Colonic mucosa (tissue), 4 donors: ENCODE results near the gene ALDH4A1. TPM values are rescaled to one million over a fixed set of nuclear protein-coding genes. Genes with fewer than 3 reads are reported as not detected.

ENCODE experiments used
- DNase-seq: peaks from one replicate; pipeline ENCODE4 v3.0.0-alpha.2; 2020
- H3K27ac ChIP-seq: fragments of 200-600 bp; one replicate; pipeline ENCODE4 v1.8.0; 2021
- H3K27me3 ChIP-seq: fragments of 200-600 bp; one replicate; pipeline ENCODE4 v1.8.0; 2021
- H3K36me3 ChIP-seq: fragments of 200-600 bp; one replicate; pipeline ENCODE4 v1.8.0; 2021
- H3K4me1 ChIP-seq: fragments of 200-600 bp; one replicate; pipeline ENCODE4 v1.8.0; 2021; ENCODE audit warnings: mild to moderate bottlenecking
- H3K4me3 ChIP-seq: fragments of 200-600 bp; one replicate; pipeline ENCODE4 v1.8.0; 2021
- H3K9ac ChIP-seq, 2 donors: one replicate each; pipeline ENCODE4 v1.7.0; 2013; ENCODE audit warnings: control low read depth in 2 of 2, low read depth in 2 of 2, low read length in 2 of 2
- H3K9me3 ChIP-seq: fragments of 200-600 bp; one replicate; pipeline ENCODE4 v1.8.0; 2021
- CTCF ChIP-seq: fragments of 200-600 bp; IDR thresholded peaks from one replicate; pipeline ENCODE4 v1.8.0; 2022; ENCODE audit warnings: antibody characterized with exemption, mild to moderate bottlenecking
- intact Hi-C: fragments of 100-400 bp; cut with DNase I; formaldehyde crosslinking; loops from one replicate; pipeline ENCODE4 v1.14.1; 2022
- total RNA-seq, 2 donors: library from RNA; stranded (reverse); fragmentation: NEBNext Ultra II Directional in 1 of 2; extraction: Animal tissue kit (Norgen Biotek cat#: 25700) in 1 of 2; gene quantifications; one replicate each; pipeline ENCODE4 v1.2.1, GENCODE V29; 2021
- donor health status: healthy.
- donor health status: DM: no; HTN: no; CAD: no.
- donor health status: DM: no; HTN: no; CAD: no.

The ALDH4A1 gene
- total RNA-seq, 2 donors from 2014 or later: 7.9 to 13.0 TPM

GRCh38 chr1:18866846-18867245 is 35.5 kb downstream of the ALDH4A1 start:
- Histone ChIP-seq H3K4me3 (no peak overlapping the region), H3K36me3 (no peaks in the 10 kb centered on the region), H3K4me1 (no peaks in the 10 kb centered on the region), H3K9me3 (no peaks in the 10 kb centered on the region), H3K27ac (no peak overlapping the region), H3K27me3 (no peaks in the 10 kb centered on the region), H3K9ac (no peak overlapping the region)
- TF ChIP-seq CTCF: no peak
- DNase-seq: no peak
- intact Hi-C loops: no loop called here

GRCh38 chr1:18866314-18866713 is 36.0 kb downstream of the ALDH4A1 start:
- Histone ChIP-seq H3K4me1 (no peaks in the 10 kb centered on the region), H3K4me3 (no peak overlapping the region), H3K36me3 (no peaks in the 10 kb centered on the region), H3K9ac (no peak overlapping the region), H3K27ac (no peak overlapping the region), H3K27me3 (no peaks in the 10 kb centered on the region), H3K9me3 (no peaks in the 10 kb centered on the region)
- DNase-seq: no peak
- TF ChIP-seq CTCF: no peak
- intact Hi-C loops: no loop called here

- Histone ChIP-seq H3K4me3 (no peak overlapping the region), H3K27ac (no peak overlapping the region), H3K27me3 (no peaks in the 10 kb centered on the region), H3K36me3 (no peaks in the 10 kb centered on the region), H3K9ac (no peak overlapping the region), H3K9me3 (no peaks in the 10 kb centered on the region), H3K4me1 (no peaks in the 10 kb centered on the region)
- no peak for TF ChIP-seq CTCF
- intact Hi-C loops: no loop called here
- no peak for DNase-seq
These were observed 37.2 kb downstream of the ALDH4A1 start for GRCh38 chr1:18865176-18865575.

GRCh38 chr1:18861590-18861989 is 40.8 kb downstream of the ALDH4A1 start:
- Histone ChIP-seq H3K9ac (no peak overlapping the region), H3K36me3 (no peaks in the 10 kb centered on the region), H3K4me1 (no peaks in the 10 kb centered on the region), H3K27ac (no peak overlapping the region), H3K4me3 (no peak overlapping the region), H3K27me3 (no peaks in the 10 kb centered on the region), H3K9me3 (no peaks in the 10 kb centered on the region)
- DNase-seq: no peak
- intact Hi-C loops: no loop called here
- TF ChIP-seq CTCF: no peak

- intact Hi-C loops: no loop called here
- TF ChIP-seq CTCF: no peak
- H3K27me3 ChIP-seq: no peaks in the 10 kb centered on the region
- H3K9ac ChIP-seq: no peak overlapping the region
- no peaks in the 10 kb centered on the region for H3K4me1 ChIP-seq
- DNase-seq: no peak
- no peaks in the 10 kb centered on the region for H3K9me3 ChIP-seq
- H3K27ac ChIP-seq: no peak overlapping the region
- no peak overlapping the region for H3K4me3 ChIP-seq
- H3K36me3 ChIP-seq: no peaks in the 10 kb centered on the region
These were observed 41.3 kb downstream of the ALDH4A1 start for GRCh38 chr1:18861082-18861481.

- Histone ChIP-seq H3K36me3 (no peaks in the 10 kb centered on the region), H3K27me3 (no peaks in the 10 kb centered on the region), H3K4me1 (no peaks in the 10 kb centered on the region), H3K9me3 (no peaks in the 10 kb centered on the region), H3K4me3 (no peak within 1 kb of the TSS), H3K9ac (no peak within 1 kb of the TSS), H3K27ac (no peak within 1 kb of the TSS)
- intact Hi-C loops: no loop called here
- DNase-seq: no peak
- TF ChIP-seq CTCF: no peak
These were observed 42.8 kb downstream of the ALDH4A1 start, which contains the start of gene TAS1R2 for GRCh38 chr1:18859560-18859959. TSS of gene TAS1R2 (minus strand) at chr1:18859660. CDS start at chr1:18859660, 0 bp downstream.
